ENCODE results near the gene KCNQ1. TPM values are rescaled to one million over a fixed set of nuclear protein-coding genes. Genes with fewer than 3 reads are reported as not detected.

The KCNQ1 gene
- total RNA-seq, 4 donors from 2014 or later, result 2.6 to 12.7 (median 4.9) TPM

DNA sequence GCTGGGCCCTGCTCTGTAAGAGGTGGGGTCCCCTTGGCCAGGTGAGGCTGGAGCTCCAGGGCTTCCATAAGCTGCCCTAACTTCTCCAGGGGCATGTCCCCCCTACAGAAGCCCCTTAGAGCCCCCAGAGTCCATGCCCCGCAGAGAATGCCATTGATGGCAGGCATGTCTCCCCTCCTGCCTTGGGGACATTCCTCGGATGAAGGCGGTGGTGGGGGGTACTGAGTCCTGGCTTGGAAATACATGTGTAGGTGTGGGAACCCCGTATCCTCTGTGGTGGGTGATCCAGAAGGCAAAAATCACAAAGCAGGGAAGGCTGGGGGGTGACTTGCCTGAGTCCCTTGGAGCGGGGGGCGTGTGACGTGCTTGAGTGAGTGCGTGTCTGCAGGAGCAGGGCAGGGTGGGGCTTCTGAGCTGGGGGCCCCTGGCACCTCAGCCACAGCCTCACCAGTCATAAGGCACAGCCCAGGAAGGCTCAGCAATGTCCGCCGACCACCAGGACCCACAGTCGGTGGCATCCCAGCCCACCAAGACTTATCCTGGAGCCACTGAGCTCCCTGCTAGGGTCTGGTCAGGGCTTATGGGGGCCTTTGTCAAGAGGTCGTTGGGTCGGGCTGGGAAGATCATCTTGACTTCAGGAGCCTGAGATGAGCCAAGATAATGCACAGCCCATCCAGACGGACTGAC lies 324.7 kb downstream of the KCNQ1 start:
- no CpG with 5 or more reads among the region's 14 CpGs for WGBS, 2 donors (ENCODE audit: low coverage in 1 of 2)
- Histone ChIP-seq H3K9me3 (no peaks in the 10 kb centered on the region), H3K4me1 (no peaks in the 10 kb centered on the region), H3K27me3 (no peaks in the 10 kb centered on the region), H3K4me3 (no peak overlapping the region), H3K27ac (no peak overlapping the region), H3K36me3 (no peaks in the 10 kb centered on the region)
- no peak for ATAC-seq
- TF ChIP-seq POLR2A (IDR thresholded peaks at IDR 0.05), result no peak
- TF ChIP-seq POLR2AphosphoS5 (IDR thresholded peaks at IDR 0.05), result no peak
- TF ChIP-seq, protein P1, sequence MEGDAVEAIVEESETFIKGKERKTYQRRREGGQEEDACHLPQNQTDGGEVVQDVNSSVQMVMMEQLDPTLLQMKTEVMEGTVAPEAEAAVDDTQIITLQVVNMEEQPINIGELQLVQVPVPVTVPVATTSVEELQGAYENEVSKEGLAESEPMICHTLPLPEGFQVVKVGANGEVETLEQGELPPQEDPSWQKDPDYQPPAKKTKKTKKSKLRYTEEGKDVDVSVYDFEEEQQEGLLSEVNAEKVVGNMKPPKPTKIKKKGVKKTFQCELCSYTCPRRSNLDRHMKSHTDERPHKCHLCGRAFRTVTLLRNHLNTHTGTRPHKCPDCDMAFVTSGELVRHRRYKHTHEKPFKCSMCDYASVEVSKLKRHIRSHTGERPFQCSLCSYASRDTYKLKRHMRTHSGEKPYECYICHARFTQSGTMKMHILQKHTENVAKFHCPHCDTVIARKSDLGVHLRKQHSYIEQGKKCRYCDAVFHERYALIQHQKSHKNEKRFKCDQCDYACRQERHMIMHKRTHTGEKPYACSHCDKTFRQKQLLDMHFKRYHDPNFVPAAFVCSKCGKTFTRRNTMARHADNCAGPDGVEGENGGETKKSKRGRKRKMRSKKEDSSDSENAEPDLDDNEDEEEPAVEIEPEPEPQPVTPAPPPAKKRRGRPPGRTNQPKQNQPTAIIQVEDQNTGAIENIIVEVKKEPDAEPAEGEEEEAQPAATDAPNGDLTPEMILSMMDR (IDR thresholded peaks at IDR 0.05), result no peak
- TF ChIP-seq EP300 (IDR thresholded peaks at IDR 0.05), result no peak

DNA sequence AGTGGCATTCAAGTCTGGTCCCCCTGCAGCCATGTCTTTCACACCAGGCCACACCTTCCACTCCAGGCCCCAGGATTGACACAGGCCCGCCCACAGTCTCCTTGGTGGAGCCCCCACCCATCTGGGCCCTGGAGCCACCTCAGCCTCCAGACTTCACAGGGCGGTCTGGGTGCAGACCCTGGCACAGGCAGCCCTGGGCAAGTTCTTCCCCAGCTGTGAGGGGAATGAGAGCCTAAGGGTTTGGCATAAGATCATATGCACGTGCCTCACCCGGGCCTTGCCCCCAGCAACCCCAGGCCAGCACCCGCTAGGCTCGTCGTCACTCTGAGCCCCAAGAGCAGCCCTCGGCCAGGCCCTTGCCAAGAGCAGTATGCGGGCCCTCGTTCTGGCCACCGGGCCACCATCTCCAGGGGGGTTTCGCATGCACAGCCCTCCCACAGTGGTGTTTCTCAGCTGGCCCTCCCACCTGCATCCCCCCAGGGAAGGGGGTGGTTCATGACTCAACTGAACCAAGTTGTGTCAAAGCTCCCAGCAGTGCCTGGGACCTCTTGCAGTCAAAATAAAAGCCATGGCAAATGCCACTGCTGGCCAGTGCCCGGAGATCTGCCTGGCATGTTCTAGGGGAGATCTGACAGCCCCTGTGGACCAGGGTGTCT lies 325.4 kb downstream of the KCNQ1 start:
- Histone ChIP-seq H3K4me3 (no peak overlapping the region), H3K9me3 (no peaks in the 10 kb centered on the region), H3K4me1 (no peaks in the 10 kb centered on the region), H3K36me3 (no peaks in the 10 kb centered on the region), H3K27ac (no peak overlapping the region), H3K27me3 (no peaks in the 10 kb centered on the region)
- 100% methylated on average over 1 of the region's 13 CpGs; no CpG with 5 or more reads in 1 of the 2 donors for WGBS, 2 donors (ENCODE audit: low coverage in 1 of 2)
- no peak for ATAC-seq
- TF ChIP-seq POLR2A (IDR thresholded peaks at IDR 0.05) (no peak), EP300 (IDR thresholded peaks at IDR 0.05) (no peak), POLR2AphosphoS5 (IDR thresholded peaks at IDR 0.05) (no peak)
- TF ChIP-seq, protein P1 (IDR thresholded peaks at IDR 0.05), result no peak

DNA sequence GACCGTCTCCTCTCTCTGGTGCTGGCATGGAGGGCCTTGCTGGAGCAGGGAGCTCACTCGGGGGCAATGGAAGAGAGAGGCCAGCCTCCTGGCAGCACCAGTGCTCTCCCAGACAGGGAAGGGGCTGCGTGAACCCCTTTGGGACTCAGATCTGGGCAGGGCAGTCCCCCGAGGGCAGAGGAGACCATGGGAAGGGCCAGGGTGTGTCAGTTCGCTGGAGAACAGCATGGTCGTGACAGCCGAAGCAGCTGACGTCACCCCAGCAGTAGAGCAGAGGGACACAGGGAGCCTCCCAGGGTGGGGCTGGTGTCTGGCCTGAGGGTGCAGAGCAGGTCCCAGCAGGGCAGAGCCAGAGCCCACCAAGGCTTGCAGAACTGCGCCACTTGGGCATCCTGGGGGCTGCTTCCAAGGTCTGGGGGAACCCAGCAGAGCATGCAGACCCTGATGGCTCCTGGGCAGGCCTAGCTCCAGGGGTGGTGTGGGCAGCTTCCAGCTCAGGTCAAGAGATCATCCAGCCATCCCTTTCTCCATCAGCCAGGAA lies 326.0 kb downstream of the KCNQ1 start:
- Histone ChIP-seq H3K4me1 (no peaks in the 10 kb centered on the region), H3K4me3 (no peak overlapping the region), H3K27ac (no peak overlapping the region), H3K9me3 (no peaks in the 10 kb centered on the region), H3K36me3 (no peaks in the 10 kb centered on the region), H3K27me3 (no peaks in the 10 kb centered on the region)
- no peak for ATAC-seq
- TF ChIP-seq EP300 (IDR thresholded peaks at IDR 0.05), result no peak
- TF ChIP-seq POLR2A (IDR thresholded peaks at IDR 0.05), result no peak
- no peak for TF ChIP-seq POLR2AphosphoS5 (IDR thresholded peaks at IDR 0.05)
- TF ChIP-seq, protein P1 (IDR thresholded peaks at IDR 0.05), result no peak
- 62 to 100% methylated on average over 1 to 2 of the region's 9 CpGs for WGBS, 2 donors (ENCODE audit: low coverage in 1 of 2)

DNA sequence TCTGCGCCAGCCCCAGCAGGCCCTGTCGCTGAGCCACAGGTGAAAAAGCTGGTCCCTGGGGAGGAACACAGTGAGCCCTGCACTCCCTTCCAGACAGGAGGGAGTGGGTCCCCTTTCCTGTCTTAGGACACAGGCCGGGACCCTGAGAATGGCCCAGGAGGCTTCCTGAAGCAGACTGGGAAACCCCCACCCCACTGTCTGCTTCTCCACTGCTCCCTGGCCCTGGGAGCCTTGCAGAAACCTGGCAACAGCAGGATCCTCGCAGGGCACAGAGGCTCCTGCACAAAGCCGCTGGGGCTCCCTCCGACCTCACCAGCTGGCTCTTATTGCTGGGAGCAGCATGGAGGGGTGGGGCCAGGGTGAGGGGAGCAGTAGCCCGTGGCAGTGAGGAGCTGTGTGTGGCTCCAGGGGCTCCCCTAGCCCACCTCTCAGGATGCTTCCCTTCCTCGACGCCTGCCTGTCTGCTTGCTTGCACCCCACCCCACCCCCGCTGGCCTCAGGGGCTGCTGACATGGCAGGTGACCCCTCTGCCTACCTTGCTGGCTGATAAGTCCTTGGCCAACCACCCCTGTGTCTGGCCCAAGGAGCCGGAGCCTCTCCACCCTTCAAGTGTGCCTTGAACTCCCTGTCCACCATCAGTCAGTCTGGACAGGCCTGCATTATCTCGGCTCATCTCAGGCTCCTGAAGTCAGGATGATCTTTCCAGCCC lies 327.1 kb downstream of the KCNQ1 start:
- no peak for ATAC-seq
- no peak overlapping the region for H3K27ac ChIP-seq
- 78 to 83% methylated on average over 3 to 5 of the region's 12 CpGs for WGBS, 2 donors (ENCODE audit: low coverage in 1 of 2)

More for the DNA sequence above, 327.1 kb downstream of the KCNQ1 start:
- no peaks in the 10 kb centered on the region for H3K27me3 ChIP-seq
- H3K4me1 ChIP-seq, result peaks cover 0 to under 1% (median 0%) of the 10 kb centered on the region in 3 donors
- no peaks in the 10 kb centered on the region for H3K9me3 ChIP-seq
- no peak overlapping the region for H3K4me3 ChIP-seq
- no peak for TF ChIP-seq POLR2A (IDR thresholded peaks at IDR 0.05)
- TF ChIP-seq, protein P1 (IDR thresholded peaks at IDR 0.05), result no peak
- TF ChIP-seq POLR2AphosphoS5 (IDR thresholded peaks at IDR 0.05), result no peak
- no peak for TF ChIP-seq EP300 (IDR thresholded peaks at IDR 0.05)
- no peaks in the 10 kb centered on the region for H3K36me3 ChIP-seq

Data from gastroesophageal sphincter (tissue), 4 donors.